HG03457 (cell line): Measurements from ENCODE around the gene CD4.

Experiments used
- ATAC-seq: cut with Tn5 transposase; IDR thresholded peaks from one replicate; pipeline ENCODE4 v1.9.1; 2021; ENCODE audit warnings: moderate number of reproducible peaks; ENCODE audit not compliant: unreplicated experiment

Gene CD4

GRCh38 chr12:6810758-6811157 lies 21.4 kb downstream of the CD4 start:
- ATAC-seq = no peak

- ATAC-seq = no peak
These were observed 24.0 kb downstream of the CD4 start for GRCh38 chr12:6813363-6813762.

- ATAC-seq = no peak
These were observed 27.3 kb downstream of the CD4 start for GRCh38 chr12:6816598-6816997.

- no peak for ATAC-seq
These were observed 27.8 kb downstream of the CD4 start for GRCh38 chr12:6817098-6817497.

GRCh38 chr12:6817662-6818157 lies 28.4 kb downstream of the CD4 start:
- no peak for ATAC-seq

GRCh38 chr12:6818222-6818621 lies 28.9 kb downstream of the CD4 start:
- ATAC-seq = no peak

- no peak for ATAC-seq
These were observed 29.3 kb downstream of the CD4 start for GRCh38 chr12:6818645-6819044.

GRCh38 chr12:6819106-6820030 lies 30.0 kb downstream of the CD4 start:
- ATAC-seq = no peak

- no peak for ATAC-seq
These were observed 30.8 kb downstream of the CD4 start for GRCh38 chr12:6820166-6820565.

GRCh38 chr12:6821591-6822425 lies 32.5 kb downstream of the CD4 start, which contains the start of gene GPR162:
TSS of gene GPR162 (plus strand) at chr12:6821821. CDS start at chr12:6823899, 2,078 bp downstream.
- no peak for ATAC-seq

- ATAC-seq = no peak
These were observed 33.3 kb downstream of the CD4 start for GRCh38 chr12:6822426-6823135.

- no peak for ATAC-seq
These were observed 34.1 kb downstream of the CD4 start for GRCh38 chr12:6823182-6824084.

GRCh38 chr12:6824085-6824775 lies 34.9 kb downstream of the CD4 start:
- ATAC-seq = no peak

- ATAC-seq = no peak
These were observed 35.6 kb downstream of the CD4 start for GRCh38 chr12:6824901-6825381.

- ATAC-seq = no peak
These were observed 36.2 kb downstream of the CD4 start for GRCh38 chr12:6825398-6826124.

GRCh38 chr12:6826125-6826733 lies 36.9 kb downstream of the CD4 start:
- no peak for ATAC-seq

- no peak for ATAC-seq
These were observed 37.6 kb downstream of the CD4 start for GRCh38 chr12:6826734-6827436.
